DMS153 treated with DMSO at 0.1 percent for 48 hours (cell line): ENCODE data around the gene BCAS3.
"Not testable (repeated sequence)": the region's sequence is repeated elsewhere in the genome, so short reads cannot be mapped to it uniquely, and the experiment has no call there.

Source experiments
- DNase-seq: peaks from one replicate; lab custom pipeline; 2025; ENCODE audit not compliant: unreplicated experiment; lab: John Stamatoyannopoulos, UW

The BCAS3 gene

GRCh38 chr17:61352781-61353491 lies 675.3 kb downstream of the BCAS3 start:
- no peak for DNase-seq

- DNase-seq, result no peak
Observed at GRCh38 chr17:61353615-61354014, 676.0 kb downstream of the BCAS3 start.

DNA sequence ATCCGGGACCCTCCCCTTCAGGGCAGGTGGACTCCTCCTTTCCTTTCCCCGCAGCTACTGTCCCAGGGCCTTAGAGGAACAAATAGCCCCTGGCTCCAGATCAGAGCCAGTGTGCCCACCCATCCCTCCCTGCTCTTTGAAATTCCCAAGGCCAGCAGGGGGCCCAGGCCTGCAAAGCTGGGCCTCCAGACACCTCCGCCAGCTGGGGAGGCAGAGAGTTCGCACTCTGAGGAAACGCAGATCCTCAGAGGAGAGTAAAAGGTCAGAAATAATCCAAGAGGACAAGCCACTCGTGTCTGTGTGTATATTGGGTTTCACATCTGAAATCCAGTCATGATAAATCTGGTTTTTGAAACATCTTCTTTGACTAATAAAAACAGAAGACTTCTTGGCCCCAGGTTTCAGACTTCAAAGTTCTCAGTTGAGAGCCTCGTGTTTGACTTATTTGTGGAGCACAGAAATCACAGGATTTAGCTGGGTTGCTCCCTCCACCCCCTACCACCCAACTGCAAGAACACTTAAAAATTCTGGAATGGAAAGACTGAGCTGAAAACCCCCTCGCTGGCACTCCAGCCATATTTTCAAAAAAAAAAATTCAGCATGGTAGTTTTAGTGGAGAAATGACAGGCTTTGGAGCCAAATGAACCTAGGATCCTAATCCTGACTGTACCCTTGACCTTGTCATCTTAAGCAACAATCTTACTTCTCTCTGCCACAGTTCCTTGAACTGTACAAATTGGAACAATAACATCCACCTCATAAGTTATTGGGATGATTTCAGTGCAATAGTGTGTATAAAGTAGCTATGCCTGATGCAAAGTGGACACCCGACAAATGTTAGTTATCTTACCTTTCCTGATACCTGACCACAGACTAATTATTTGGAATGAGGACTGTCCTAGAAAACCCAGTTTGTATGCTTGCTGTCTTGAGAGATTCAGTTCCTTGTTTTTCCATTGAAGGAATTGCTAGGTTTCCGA lies 677.5 kb downstream of the BCAS3 start:
- DNase-seq, result no peak

DNA sequence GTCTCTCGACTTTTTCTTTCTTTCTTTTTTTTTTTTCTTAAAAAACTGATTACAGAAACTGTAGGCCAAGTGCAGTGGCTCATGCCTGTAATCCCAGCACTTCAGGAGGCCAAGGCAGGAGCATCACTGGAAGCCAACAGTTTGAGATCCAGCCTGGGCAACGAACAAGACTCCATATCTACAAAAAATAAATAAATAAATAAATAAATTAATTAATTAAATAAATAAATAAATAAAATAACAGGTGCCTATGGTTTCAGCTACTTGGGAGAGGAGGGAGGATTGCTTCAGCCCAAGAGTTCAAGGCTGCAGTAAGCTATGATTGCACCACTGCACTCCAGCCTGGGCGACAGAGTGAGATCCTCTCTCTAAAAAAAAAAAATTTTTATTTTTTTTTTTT lies 679.4 kb downstream of the BCAS3 start:
- DNase-seq, result not testable (repeated sequence)

DNA sequence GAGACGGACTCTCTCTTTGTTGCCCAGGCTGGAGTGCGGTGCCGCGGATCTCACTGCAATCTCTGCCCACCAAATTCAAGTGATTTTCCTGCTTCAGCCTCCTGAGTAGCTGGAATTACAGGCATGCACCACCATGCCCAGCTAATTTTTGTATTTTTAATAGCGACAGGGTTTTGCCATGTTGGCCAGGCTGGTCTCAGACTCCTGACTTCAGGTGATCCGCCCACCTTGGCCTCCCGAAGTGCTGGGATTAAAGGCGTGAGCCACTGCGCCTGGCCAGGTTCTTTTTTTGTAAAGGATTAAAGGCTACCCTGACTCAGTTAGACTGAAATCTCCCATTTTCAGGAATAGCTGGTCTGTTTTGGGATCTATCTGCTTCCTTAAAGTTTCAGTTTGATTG lies 681.9 kb downstream of the BCAS3 start:
- DNase-seq, result not testable (repeated sequence)

DNA sequence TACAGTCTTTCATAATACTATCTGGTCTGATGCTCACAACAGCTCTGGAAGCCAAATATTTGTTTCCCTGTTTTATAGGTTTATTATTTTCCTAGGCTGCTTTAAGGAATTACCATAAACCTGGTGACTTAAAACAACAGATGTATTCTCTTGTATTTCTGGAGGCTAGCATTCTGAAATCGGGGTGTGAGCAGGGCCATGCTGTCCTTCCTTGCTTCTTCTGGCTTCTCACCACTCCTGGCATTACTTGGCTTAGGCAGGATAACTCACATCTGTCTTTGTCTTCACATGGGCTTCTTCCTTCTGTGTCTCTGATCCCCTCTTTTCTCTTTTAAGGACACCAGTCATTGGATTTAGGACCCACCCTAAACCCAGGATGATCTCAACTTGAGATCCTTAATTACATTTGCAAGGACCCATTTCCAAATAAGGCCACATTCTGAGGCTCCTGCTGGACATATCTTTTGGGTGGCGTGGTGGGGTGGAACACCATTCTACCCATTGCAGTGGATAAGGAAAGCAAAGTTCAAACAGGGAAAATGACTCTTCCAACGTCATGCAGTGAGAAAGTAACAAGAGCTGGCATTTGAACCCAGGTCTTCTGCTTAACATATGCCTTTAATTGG lies 682.8 kb downstream of the BCAS3 start:
- DNase-seq, result no peak

DNA sequence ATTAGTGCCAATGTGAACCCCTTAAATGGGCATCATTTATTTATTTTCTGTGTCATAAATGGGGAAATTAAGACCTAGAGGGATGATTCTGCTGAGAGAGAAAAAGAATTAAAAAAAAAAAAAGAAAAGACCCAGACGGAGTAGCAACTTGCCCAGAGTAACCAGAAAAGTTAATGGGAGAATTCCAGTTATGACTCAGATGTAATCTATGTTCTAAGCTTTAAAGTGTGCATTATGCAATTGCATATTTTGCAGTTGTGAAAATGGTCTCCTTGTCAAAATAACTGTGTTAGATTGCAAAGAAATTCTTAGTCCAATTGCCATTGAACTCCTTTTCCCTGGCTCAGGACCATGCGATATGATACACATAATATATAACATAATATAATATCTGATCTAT lies 683.4 kb downstream of the BCAS3 start:
- DNase-seq, result no peak

DNA sequence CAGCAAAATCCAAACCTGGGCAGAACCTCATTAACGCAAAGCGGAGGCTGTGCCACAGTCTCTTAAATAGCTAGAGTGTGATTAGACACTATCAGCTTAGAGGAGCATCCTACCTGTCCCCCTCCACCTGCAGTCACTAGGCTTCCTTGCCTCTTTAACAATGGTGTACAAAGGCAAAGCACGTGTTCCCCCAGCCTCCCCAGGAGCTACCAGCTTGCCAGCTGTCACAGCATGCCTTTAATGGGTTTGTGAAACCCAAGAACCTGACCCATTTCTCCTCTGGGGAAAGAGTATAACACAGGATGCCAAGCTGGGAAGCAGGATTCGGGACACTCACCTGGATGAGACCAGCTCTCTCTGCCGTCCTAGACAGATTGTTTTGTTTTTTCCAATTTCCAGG lies 684.7 kb downstream of the BCAS3 start:
- DNase-seq, result no peak

GRCh38 chr17:61362852-61363600 lies 685.4 kb downstream of the BCAS3 start:
- no peak for DNase-seq

DNA sequence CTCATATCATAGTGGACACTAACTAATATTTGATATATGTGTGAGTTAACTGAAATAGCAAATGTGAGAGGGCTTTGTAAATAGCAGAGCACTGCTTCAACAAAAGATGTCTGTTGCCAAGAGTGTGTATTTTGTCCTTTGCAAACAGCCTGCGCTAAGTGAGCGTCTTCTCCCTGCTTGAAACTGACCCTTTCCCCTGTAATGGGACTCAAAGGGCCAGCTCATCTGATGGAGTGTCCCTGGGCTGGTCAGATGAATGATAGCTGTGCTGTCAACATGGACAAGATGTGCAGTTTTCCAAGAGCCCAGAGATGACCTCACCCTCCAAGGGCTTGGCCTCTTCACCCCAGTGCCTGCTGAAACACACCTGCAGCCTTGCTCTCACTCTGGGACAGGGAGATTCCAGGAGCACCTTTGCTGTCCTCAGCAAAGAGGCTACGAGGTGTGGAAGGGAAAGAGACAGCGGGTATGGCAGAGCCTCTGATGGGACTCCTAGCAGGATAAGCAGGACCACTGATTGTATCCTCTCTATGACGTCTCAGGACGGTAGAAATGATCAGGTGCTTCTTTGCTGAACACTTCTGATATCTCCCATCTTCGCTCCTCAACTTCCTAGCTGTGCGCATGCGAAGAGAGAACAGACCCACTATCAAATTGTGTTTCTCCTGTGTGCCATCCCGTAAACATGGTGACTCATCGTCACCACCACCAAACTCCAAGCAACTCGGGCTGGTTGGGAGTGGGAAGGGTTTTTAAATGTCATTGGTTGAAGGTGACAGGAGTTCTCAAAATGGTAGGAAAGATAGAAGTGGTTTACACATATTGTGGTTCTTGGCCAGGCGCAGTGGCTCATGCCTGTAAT lies 686.2 kb downstream of the BCAS3 start:
- no peak for DNase-seq

DNA sequence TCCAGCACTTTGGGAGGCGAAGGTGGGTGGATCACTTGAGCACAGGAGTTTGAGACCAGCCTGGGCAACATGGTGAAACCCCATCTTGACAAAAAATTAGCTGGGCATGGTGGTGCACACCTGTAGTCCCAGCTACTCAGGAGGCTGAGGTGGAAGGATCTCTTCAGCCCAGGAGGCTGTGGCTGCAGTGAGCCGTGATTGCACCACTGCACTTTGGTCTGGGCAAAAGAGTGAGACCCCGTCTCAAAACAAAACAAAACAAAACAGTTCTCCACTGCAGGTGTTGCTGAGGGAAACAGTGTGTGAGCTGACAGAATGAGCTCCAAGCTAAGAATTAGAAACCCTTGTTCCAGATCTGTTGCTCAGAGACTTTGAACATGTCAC lies 686.8 kb downstream of the BCAS3 start:
- no peak for DNase-seq

DNA sequence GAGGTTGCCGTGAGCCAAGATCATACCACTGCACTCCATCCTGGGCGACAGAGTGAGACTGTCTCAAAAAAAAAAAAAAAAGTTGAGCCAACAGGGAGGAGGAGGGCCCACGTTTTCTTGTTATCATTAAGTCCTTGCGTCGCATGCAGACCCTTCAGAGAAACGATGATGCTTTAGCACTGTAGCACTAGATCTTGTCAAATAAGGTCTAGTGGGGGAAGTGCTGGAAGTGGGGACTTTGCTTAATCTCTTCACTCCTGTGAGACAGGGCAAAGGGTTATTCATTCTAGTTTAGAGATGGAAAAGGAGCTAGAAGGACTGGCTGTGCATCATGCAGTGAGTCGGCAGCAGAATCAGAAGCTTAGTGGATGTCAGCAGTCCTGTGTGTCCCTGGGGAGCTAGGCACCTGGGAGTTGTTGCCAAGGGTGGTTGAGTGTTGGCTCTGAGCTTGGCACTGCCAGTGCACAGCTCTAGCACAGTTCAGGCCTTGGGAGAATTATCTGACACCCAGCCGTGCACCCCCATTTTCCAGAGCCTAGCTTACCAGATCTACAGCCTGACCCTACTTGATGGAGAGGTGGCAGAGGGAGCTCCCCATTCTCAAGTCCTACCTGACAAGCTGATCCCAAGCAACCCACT lies 688.5 kb downstream of the BCAS3 start:
- peak; percentile 38 for DNase-seq

- peak; percentile 47 for DNase-seq
Observed at GRCh38 chr17:61366715-61367413, 689.2 kb downstream of the BCAS3 start.

DNA sequence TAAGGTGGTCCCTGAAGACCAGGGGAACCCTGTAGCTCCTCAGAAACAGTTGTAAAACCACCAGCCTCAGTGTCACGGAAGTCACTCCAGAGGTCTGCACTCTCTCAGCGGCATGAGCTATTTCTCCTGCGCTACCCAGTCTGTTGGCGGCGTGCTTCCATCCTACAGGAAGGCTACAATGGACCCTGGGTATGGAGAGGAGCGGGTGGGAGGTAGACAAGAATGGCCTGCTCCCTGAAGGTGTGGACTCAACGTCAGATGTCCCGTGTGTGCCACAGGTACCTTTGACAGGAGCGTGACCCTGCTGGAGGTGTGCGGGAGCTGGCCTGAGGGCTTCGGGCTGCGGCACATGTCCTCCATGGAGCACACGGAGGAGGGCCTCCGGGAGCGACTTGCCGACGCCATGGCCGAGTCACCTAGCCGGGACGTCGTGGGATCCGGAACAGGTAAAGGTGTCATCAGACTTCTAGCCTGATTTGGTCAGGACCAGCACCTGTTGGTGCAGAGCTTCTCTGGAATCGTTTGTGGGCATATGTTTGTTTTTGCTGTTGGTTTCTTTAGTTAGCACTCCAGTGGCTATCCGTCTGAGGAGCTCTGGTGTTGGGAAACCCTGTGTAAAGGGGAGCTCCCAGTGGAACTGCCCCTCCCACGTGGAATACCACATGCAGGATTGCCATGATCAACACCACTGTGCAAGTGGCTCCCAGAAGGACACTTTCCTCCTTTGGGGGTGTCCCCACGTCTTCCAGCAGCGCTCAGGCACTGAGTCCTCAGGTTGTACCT lies 690.6 kb downstream of the BCAS3 start:
- no peak for DNase-seq

GRCh38 chr17:61368832-61369450 lies 691.3 kb downstream of the BCAS3 start:
- DNase-seq, result no peak

DNA sequence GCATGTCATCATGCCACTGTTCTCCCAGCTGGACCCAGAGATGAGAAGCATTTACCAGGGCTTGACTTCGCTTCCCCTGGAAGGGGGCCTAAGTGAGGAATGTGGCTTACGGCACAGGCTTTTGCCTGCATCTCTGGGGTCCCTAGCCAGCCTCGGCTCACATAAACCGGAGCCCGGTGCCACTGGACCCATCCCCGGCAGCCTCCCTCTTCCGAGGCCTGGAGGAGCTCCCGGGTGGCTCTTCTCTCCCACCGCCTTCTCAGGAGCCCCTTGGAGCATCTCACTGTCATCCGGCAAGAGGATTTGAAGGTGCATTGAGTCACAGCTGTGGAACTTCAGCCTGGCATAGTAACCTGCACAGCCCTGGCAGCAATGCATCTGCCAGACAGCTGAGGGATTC lies 692.1 kb downstream of the BCAS3 start:
- no peak for DNase-seq

DNA sequence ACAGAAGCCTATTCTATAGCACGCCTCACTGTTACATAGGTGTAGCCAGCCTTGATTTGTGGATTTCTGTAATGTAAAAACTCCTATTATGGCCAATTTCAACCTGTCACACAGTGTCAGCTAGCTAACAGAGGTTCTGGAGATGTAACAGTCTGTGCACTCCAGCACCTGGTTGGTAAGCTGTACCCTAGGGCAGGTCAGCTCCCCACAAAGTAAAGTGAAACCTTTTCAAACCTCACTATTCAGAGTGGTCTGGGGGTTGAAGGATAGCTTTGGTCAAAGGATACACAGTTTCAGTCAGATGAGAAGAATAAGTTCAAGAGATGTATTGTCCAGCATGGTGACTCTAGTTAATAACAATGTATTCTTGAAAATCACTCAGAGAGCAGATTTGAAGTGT lies 693.5 kb downstream of the BCAS3 start:
- DNase-seq, result no peak

DNA sequence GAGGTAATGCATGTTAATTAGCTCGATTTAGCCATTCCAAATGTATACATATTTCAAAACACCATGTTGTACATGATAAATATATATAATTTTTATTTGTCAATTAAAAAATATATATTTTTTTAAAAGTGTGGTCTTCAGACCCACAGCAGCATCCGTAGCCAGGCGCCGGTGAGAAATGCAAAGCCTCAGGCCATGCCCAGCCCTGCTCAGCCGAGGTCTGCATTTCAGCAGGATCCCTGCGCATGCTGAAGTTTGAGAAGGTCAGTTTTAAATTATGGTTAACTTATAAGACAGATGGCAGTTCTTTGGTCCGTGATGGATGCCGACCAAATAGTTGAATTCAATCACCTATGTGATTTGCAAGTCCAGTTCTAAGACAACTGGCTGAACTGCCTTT lies 694.0 kb downstream of the BCAS3 start:
- no peak for DNase-seq
